HepG2 (cell line): ENCODE measurements around the gene ALAS2. TPM values are rescaled to one million over a fixed set of nuclear protein-coding genes. Genes with fewer than 3 reads are reported as not detected.

ENCODE experiments used
- BCL6 ChIP-seq: IDR thresholded peaks from 2 replicates; pipeline ENCODE4 v1.6.1; 2016; ENCODE audit warnings: missing genetic modification reagents, missing compliant biosample characterization
- EED ChIP-seq: sonication (generic); formaldehyde crosslinking; IDR thresholded peaks from 2 replicates; pipeline ENCODE4 v1.5.0; 2020; ENCODE audit warnings: mild to moderate bottlenecking, missing genetic modification reagents
- ESRRA ChIP-seq: sonication (generic); formaldehyde crosslinking; IDR thresholded peaks from 2 replicates; pipeline ENCODE4 v1.5.1; 2020; ENCODE audit warnings: mild to moderate bottlenecking, low read depth, missing genetic modification reagents
- IRX3 ChIP-seq: sonication (generic); formaldehyde crosslinking; IDR thresholded peaks from 2 replicates; pipeline ENCODE4 v1.8.1; 2023; ENCODE audit warnings: mild to moderate bottlenecking, low read depth, missing genetic modification reagents, borderline replicate concordance
- JARID2 ChIP-seq: sonication (generic); formaldehyde crosslinking; IDR thresholded peaks from 2 replicates; pipeline ENCODE4 v1.8.1; 2023; ENCODE audit warnings: missing genetic modification reagents, inconsistent platforms; ENCODE audit not compliant: insufficient replicate concordance
- RFX5 ChIP-seq: IDR thresholded peaks from 2 replicates; pipeline ENCODE4 v1.6.1; 2011; ENCODE audit warnings: low read depth, low read length, improper control_type of control experiment
- ZBTB21 ChIP-seq: sonication (generic); formaldehyde crosslinking; IDR thresholded peaks from 2 replicates; pipeline ENCODE4 v1.4.0; 2020; ENCODE audit warnings: missing genetic modification reagents
- ZNF235 ChIP-seq: sonication (generic); formaldehyde crosslinking; IDR thresholded peaks from 2 replicates; pipeline ENCODE4 v1.8.1; 2023; ENCODE audit warnings: mild to moderate bottlenecking, missing genetic modification reagents, borderline replicate concordance
- ZNF318 ChIP-seq: sonication (generic); formaldehyde crosslinking; IDR thresholded peaks from 2 replicates; pipeline ENCODE4 v1.4.0; 2020; ENCODE audit warnings: mild to moderate bottlenecking, missing genetic modification reagents
- ZNF672 ChIP-seq: sonication (generic); formaldehyde crosslinking; IDR thresholded peaks from 2 replicates; pipeline ENCODE4 v1.8.1; 2022; ENCODE audit warnings: missing genetic modification reagents
- ZNF782 ChIP-seq: sonication (generic); formaldehyde crosslinking; IDR thresholded peaks from 2 replicates; pipeline ENCODE4 v1.4.0; 2020; ENCODE audit warnings: missing genetic modification reagents, mild to moderate bottlenecking, borderline replicate concordance
- ZSCAN12 ChIP-seq: sonication (generic); formaldehyde crosslinking; IDR thresholded peaks from 2 replicates; pipeline ENCODE4 v1.9.0; 2021; ENCODE audit warnings: mild to moderate bottlenecking, missing genetic modification reagents
- polyA plus RNA-seq, 8 experiments: library from polyadenylated mRNA; depleted of rRNA in 3 of 8; stranded (reverse) in 7 of 8; unstranded in 1 of 8; fragments of >200 nt; fragmentation: Illumina TruSeq in 4 of 8; extraction: Trizol in 4 of 8; gene quantifications; 2 replicates each; pipeline versions ENCODE4 v1.2.1 to v1.2.3, GENCODE V29; 2011 to 2016; ENCODE audit warnings: low read depth in 4 of 8, missing spikeins in 1 of 8, mixed read lengths in 1 of 8; ENCODE audit not compliant: insufficient read depth in 1 of 8
- total RNA-seq, 5 experiments: library from RNA; depleted of rRNA; stranded (reverse); fragments of >200 nt; fragmentation: Illumina TruSeq; extraction: Trizol; gene quantifications; 2 replicates each; pipeline ENCODE4 v1.2.3, GENCODE V29; 2016; ENCODE audit warnings: low read depth in 1 of 5
- TF ChIP-seq, protein P1 (sequence below): IDR thresholded peaks from 2 replicates; pipeline ENCODE4 v1.6.1; 2016; ENCODE audit warnings: low read depth
- TF ChIP-seq, protein P2 (sequence below): sonication (generic); formaldehyde crosslinking; IDR thresholded peaks from 2 replicates; pipeline ENCODE4 v1.8.1; 2023; ENCODE audit warnings: missing genetic modification reagents, inconsistent platforms, borderline replicate concordance
- TF ChIP-seq, protein P3 (sequence below): IDR thresholded peaks from 2 replicates; pipeline ENCODE4 v1.6.1; 2016; ENCODE audit warnings: missing biosample characterization, missing genetic modification reagents, low read depth

ALAS2 gene
- total and polyA plus RNA-seq, 2 of the 13 experiments (the other 11 are each of a cell fraction or from before 2014, with no cell fraction given), result not detected

DNA sequence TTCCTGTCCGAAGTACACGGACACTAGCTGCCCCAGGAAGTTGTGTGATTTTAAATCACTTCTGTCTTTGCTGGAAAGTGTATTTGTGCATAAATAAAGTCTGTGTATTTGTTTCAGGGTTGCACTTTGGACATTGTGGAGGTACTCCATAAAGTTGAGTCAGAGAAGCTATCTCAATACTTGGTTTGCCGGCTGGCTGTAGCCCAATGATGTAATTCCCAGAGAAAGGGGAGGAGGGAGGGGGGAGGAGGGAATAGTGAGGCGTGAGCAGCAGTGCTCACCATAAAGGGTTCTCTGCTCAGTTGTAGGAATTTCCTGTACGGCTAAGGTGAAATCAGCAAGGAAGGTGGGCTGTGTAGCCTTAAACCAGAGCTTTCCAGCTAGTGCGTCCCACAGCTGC lies 23.1 kb downstream of the ALAS2 start (continued):
- TF ChIP-seq, protein P1, sequence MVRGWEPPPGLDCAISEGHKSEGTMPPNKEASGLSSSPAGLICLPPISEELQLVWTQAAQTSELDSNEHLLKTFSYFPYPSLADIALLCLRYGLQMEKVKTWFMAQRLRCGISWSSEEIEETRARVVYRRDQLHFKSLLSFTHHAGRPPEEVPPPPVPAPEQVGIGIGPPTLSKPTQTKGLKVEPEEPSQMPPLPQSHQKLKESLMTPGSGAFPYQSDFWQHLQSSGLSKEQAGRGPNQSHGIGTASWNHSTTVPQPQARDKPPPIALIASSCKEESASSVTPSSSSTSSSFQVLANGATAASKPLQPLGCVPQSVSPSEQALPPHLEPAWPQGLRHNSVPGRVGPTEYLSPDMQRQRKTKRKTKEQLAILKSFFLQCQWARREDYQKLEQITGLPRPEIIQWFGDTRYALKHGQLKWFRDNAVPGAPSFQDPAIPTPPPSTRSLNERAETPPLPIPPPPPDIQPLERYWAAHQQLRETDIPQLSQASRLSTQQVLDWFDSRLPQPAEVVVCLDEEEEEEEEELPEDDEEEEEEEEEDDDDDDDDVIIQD (CRISPR knock-in tag), result no peak
- TF ChIP-seq IRX3 (CRISPR knock-in tag) (no peak), EED (CRISPR knock-in tag) (no peak), JARID2 (CRISPR knock-in tag) (no peak), ZNF782 (no peak), ZBTB21 (no peak), ZNF318 (CRISPR knock-in tag) (no peak), ZSCAN12 (CRISPR knock-in tag) (no peak), ESRRA (CRISPR knock-in tag) (no peak), ZNF235 (CRISPR knock-in tag) (no peak), BCL6 (CRISPR knock-in tag) (peak; percentile 54; the same call in 1 of the 2 replicates), RFX5 (no peak), ZNF672 (CRISPR knock-in tag) (no peak)
- TF ChIP-seq, protein P2, sequence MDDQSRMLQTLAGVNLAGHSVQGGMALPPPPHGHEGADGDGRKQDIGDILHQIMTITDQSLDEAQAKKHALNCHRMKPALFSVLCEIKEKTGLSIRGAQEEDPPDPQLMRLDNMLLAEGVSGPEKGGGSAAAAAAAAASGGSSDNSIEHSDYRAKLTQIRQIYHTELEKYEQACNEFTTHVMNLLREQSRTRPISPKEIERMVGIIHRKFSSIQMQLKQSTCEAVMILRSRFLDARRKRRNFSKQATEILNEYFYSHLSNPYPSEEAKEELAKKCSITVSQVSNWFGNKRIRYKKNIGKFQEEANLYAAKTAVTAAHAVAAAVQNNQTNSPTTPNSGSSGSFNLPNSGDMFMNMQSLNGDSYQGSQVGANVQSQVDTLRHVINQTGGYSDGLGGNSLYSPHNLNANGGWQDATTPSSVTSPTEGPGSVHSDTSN, result no peak
- TF ChIP-seq, protein P3, sequence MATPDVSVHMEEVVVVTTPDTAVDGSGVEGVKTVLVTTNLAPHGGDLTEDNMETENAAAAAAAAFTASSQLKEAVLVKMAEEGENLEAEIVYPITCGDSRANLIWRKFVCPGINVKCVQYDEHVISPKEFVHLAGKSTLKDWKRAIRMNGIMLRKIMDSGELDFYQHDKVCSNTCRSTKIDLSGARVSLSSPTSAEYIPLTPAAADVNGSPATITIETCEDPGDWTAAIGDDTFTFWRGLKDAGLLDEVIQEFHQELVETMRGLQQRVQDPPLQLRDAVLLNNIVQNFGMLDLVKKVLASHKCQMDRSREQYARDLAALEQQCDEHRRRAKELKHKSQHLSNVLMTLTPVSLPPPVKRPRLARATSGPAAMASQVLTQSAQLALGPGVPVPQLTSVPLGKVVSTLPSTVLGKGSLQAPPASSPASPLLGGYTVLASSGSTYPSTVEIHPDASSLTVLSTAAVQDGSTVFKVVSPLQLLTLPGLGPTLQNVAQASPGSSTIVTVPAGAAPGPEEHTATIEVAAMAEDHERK (CRISPR knock-in tag), result no peak
